H1 (cell line): ENCODE results near the gene ARHGAP18. TPM values are rescaled to one million over a fixed set of nuclear protein-coding genes. Genes with fewer than 3 reads are reported as not detected.

Experiments used
- CTCF ChIA-PET: fragments of 300-600 bp; sonication (Branson Sonifier 250); formaldehyde crosslinking; loops from one replicate; lab custom pipeline; 2021; ENCODE audit not compliant: partially characterized antibody; lab: Charles Lee
- POLR2A ChIA-PET: fragments of 300-600 bp; sonication (Branson Sonifier 250); formaldehyde crosslinking; loops from one replicate; lab custom pipeline; 2021; ENCODE audit warnings: inconsistent platforms; ENCODE audit not compliant: partially characterized antibody; lab: Charles Lee
- DNase-seq, 2 experiments: peaks; one replicate each; pipeline versions ENCODE4 v3.0.0 to v3.0.0-alpha.2; 2010 to 2022; ENCODE audit warnings: low spot score in 2 of 2, low read depth in 1 of 2, mixed read lengths in 1 of 2
- FAIRE-seq: peaks from 2 replicates; lab custom pipeline; 2011; peaks lifted over from hg19 to GRCh38; lab: Jason Lieb, UNC
- H2AFZ ChIP-seq: 2 replicates; pipeline ENCODE4 v1.8.1; 2012; ENCODE audit warnings: low read length, inconsistent platforms
- H2AK5ac ChIP-seq: 2 replicates; pipeline ENCODE4 v1.6.1; 2013; ENCODE audit warnings: low read depth, low read length
- H2BK120ac ChIP-seq: replicated peaks from 2 replicates; pipeline ENCODE3; 2013; ENCODE audit warnings: low read depth, low read length, inconsistent platforms
- H2BK12ac ChIP-seq: 2 replicates; pipeline ENCODE4 v1.6.1; 2013; ENCODE audit warnings: low read depth, low read length
- H2BK15ac ChIP-seq: 2 replicates; pipeline ENCODE4 v1.6.1; 2013; ENCODE audit warnings: low read length
- H2BK20ac ChIP-seq: 2 replicates; pipeline ENCODE4 v1.6.1; 2013; ENCODE audit warnings: low read length
- H2BK5ac ChIP-seq: 2 replicates; pipeline ENCODE4 v1.6.1; 2013; ENCODE audit warnings: low read depth, low read length
- H3K14ac ChIP-seq: 2 replicates; pipeline ENCODE4 v1.6.1; 2013; ENCODE audit warnings: inconsistent platforms; ENCODE audit not compliant: insufficient read length
- H3K18ac ChIP-seq: 2 replicates; pipeline ENCODE4 v1.6.1; 2013; ENCODE audit warnings: low read length; ENCODE audit errors: extremely low read depth
- H3K23ac ChIP-seq: 2 replicates; pipeline ENCODE4 v1.6.1; 2013; ENCODE audit warnings: inconsistent platforms; ENCODE audit not compliant: insufficient read length
- H3K23me2 ChIP-seq: 2 replicates; pipeline ENCODE4 v1.6.1; 2013; ENCODE audit warnings: low read depth, low read length
- H3K27ac ChIP-seq: 2 replicates; pipeline ENCODE4 v1.6.1; 2011; ENCODE audit warnings: low read depth, low read length, inconsistent platforms
- H3K27me3 ChIP-seq, 4 experiments: replicated peaks in 1 of 4; 1 replicate in 1 of 4; 2 replicates in 3 of 4; pipeline versions ENCODE4 v1.6.1 to v1.8.1; 2011 to 2013; ENCODE audit warnings: low read length in 3 of 4, mild to moderate bottlenecking in 3 of 4, inconsistent platforms in 2 of 4, mixed read lengths in 2 of 4, moderate library complexity in 1 of 4; ENCODE audit not compliant: control insufficient read depth in 3 of 4, insufficient read depth in 3 of 4; ENCODE audit errors: extremely low read depth in 1 of 4
- H3K36me3 ChIP-seq, 4 experiments: 2 replicates each; pipeline versions ENCODE4 v1.6.1 to v1.8.1; 2011 to 2013; ENCODE audit warnings: mild to moderate bottlenecking in 4 of 4, low read length in 3 of 4, moderate library complexity in 2 of 4, control low read depth in 1 of 4, inconsistent platforms in 1 of 4; ENCODE audit not compliant: insufficient read depth in 4 of 4, control insufficient read depth in 2 of 4
- H3K4ac ChIP-seq: replicated peaks from 2 replicates; pipeline ENCODE3; 2013; ENCODE audit warnings: low read length, low read depth, mixed read lengths, inconsistent platforms; ENCODE audit not compliant: insufficient read length
- H3K4me1 ChIP-seq, 4 experiments: replicated peaks in 1 of 4; 1 replicate in 1 of 4; 2 replicates in 3 of 4; pipeline versions ENCODE4 v1.6.1 to v1.8.1; 2011 to 2013; ENCODE audit warnings: low read length in 3 of 4, inconsistent platforms in 2 of 4, mixed read lengths in 1 of 4; ENCODE audit not compliant: insufficient read depth in 4 of 4, control insufficient read depth in 3 of 4
- H3K4me2 ChIP-seq, 2 experiments: 2 replicates each; pipeline versions ENCODE4 v1.6.1 to v1.8.1; 2011 to 2013; ENCODE audit warnings: low read depth in 2 of 2, low read length in 2 of 2, control low read depth in 1 of 2, inconsistent platforms in 1 of 2, mild to moderate bottlenecking in 1 of 2; ENCODE audit not compliant: insufficient read depth in 1 of 2
- H3K4me3 ChIP-seq, 4 experiments: fragments of 200-600, 300-600 bp in 1 of 4; sonication (generic), shearing (Covaris generic), sonication (Bioruptor Twin) in 1 of 4; 2 replicates each; pipeline versions ENCODE4 v1.5.1 to v1.8.1; 2011 to 2016; ENCODE audit warnings: low read length in 4 of 4, low read depth in 3 of 4, control low read depth in 2 of 4, inconsistent platforms in 2 of 4, mild to moderate bottlenecking in 2 of 4, mixed read lengths in 1 of 4, moderate library complexity in 1 of 4; ENCODE audit not compliant: insufficient read depth in 2 of 4; ENCODE audit errors: extremely low read depth in 1 of 4
- H3K56ac ChIP-seq: replicated peaks from 2 replicates; pipeline ENCODE3; 2013; ENCODE audit warnings: low read depth, mild to moderate bottlenecking, mixed read lengths, low read length, inconsistent platforms; ENCODE audit not compliant: insufficient read length
- H3K79me1 ChIP-seq: 2 replicates; pipeline ENCODE4 v1.6.1; 2013; ENCODE audit warnings: low read depth, low read length, control low read depth
- H3K79me2 ChIP-seq, 2 experiments: 2 replicates each; pipeline versions ENCODE4 v1.6.1 to v1.8.1; 2012 to 2013; ENCODE audit warnings: low read length in 2 of 2, mild to moderate bottlenecking in 2 of 2, inconsistent platforms in 1 of 2; ENCODE audit not compliant: insufficient read depth in 2 of 2, control insufficient read depth in 1 of 2
- H3K9ac ChIP-seq, 4 experiments: replicated peaks in 1 of 4; 1 replicate in 1 of 4; 2 replicates in 3 of 4; pipeline versions ENCODE4 v1.6.1 to v1.8.1; 2011 to 2013; ENCODE audit warnings: low read depth in 3 of 4, low read length in 3 of 4, control low read depth in 2 of 4, mild to moderate bottlenecking in 2 of 4, moderate library complexity in 2 of 4, inconsistent platforms in 1 of 4; ENCODE audit errors: extremely low read depth in 1 of 4
- H3K9me3 ChIP-seq, 2 experiments: 2 replicates each; pipeline versions ENCODE4 v1.6.1 to v1.8.1; 2012 to 2013; ENCODE audit warnings: mild to moderate bottlenecking in 2 of 2, moderate library complexity in 2 of 2, control low read depth in 1 of 2, inconsistent platforms in 1 of 2, low read depth in 1 of 2, low read length in 1 of 2, mixed read lengths in 1 of 2; ENCODE audit not compliant: insufficient read depth in 2 of 2
- H4K20me1 ChIP-seq, 2 experiments: replicated peaks in 1 of 2; 2 replicates each; pipeline versions ENCODE3 to v1.8.1; 2011 to 2013; ENCODE audit warnings: inconsistent platforms in 2 of 2, low read length in 2 of 2, mild to moderate bottlenecking in 1 of 2; ENCODE audit not compliant: insufficient read depth in 2 of 2, control insufficient read depth in 1 of 2
- H4K5ac ChIP-seq: 2 replicates; pipeline ENCODE4 v1.6.1; 2013; ENCODE audit warnings: low read length, low read depth, mixed read lengths, inconsistent platforms; ENCODE audit not compliant: insufficient read length
- H4K8ac ChIP-seq: 2 replicates; pipeline ENCODE4 v1.8.0; 2013; ENCODE audit warnings: mild to moderate bottlenecking, moderate library complexity, low read length, inconsistent platforms; ENCODE audit not compliant: insufficient read depth; ENCODE audit errors: extremely low read depth
- H4K91ac ChIP-seq: replicated peaks from 2 replicates; pipeline ENCODE3; 2013; ENCODE audit warnings: low read length, mixed read lengths, inconsistent platforms; ENCODE audit not compliant: insufficient read length
- HDAC6 ChIP-seq: IDR thresholded peaks from one replicate; pipeline ENCODE4 v1.7.1; 2012; ENCODE audit warnings: low read depth, mild to moderate bottlenecking, inconsistent platforms, low read length, moderate library complexity
- SP4 ChIP-seq: IDR thresholded peaks from 2 replicates; pipeline ENCODE4 v1.6.1; 2012; ENCODE audit warnings: low read length, inconsistent platforms
- SUZ12 ChIP-seq: fragments of 200-600 bp; sonication (generic); IDR thresholded peaks from 2 replicates; pipeline ENCODE4 v1.6.1; 2012; ENCODE audit warnings: mild to moderate bottlenecking, inconsistent platforms, low read length, moderate library complexity, mixed read lengths
- TEAD4 ChIP-seq: IDR thresholded peaks from 2 replicates; pipeline ENCODE4 v1.6.1; 2012; ENCODE audit warnings: low read depth, low read length, inconsistent platforms, mixed read lengths
- polyA plus RNA-seq, 7 experiments: library from polyadenylated mRNA; depleted of rRNA in 3 of 7; stranded (reverse) in 5 of 7; unstranded in 2 of 7; fragments of >200 nt in 5 of 7; fragments of 200-250 nt in 2 of 7; gene quantifications; 1 replicate in 5 of 7; 2 replicates in 1 of 7; 4 replicates in 1 of 7; pipeline versions ENCODE4 v1.2.1 to v1.2.3, GENCODE V29; 2011 to 2013; ENCODE audit warnings: missing spikeins in 2 of 7, mixed read lengths in 2 of 7
- total RNA-seq: library from RNA; stranded (reverse); fragmentation: NEBNext Ultra II Directional; extraction: Animal tissue kit (Norgen Biotek cat#: 25700); gene quantifications from 2 replicates; pipeline ENCODE4 v1.2.1, GENCODE V29; 2021

Gene ARHGAP18
- total and polyA plus RNA-seq, 2 of the 8 experiments (the other 6 are each of a cell fraction or from before 2014, with no cell fraction given), result 0.83 to 4.5 TPM

DNA sequence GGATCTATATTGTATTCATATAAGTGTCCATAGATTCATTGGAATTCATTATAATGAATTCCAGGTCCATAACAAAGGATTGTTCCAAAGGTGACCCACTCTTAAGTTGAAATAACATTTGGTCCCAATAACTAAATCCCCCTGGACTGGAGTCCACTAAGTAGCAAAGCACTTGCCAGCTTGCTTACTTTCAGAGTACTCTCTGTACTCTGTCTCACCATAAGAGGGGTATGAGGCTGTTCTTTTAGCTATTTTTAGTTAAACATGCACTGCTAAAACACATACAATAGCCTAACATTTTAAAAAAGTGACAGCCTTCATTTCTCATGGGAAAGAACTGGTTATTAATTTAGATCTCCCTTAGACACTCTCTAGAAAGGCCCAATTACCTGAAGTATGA lies 16.7 kb upstream of the ARHGAP18 start:
- H2BK15ac ChIP-seq, result no peak overlapping the region
- no peak overlapping the region for H2AK5ac ChIP-seq
- no peaks in the 10 kb centered on the region for H3K23me2 ChIP-seq
- ChIA-PET POLR2A (no interaction called here), CTCF (interaction anchor here (0.6 to 7.4 kb wide), 5 partner anchors 10 to 128 kb away, joined by 3 to 89 read pairs (median 3); partner anchors contain the start of gene ARHGAP18)
- no peak overlapping the region for H2BK20ac ChIP-seq
- H4K91ac ChIP-seq, result no peak overlapping the region
- H3K56ac ChIP-seq, result no peak overlapping the region
- no peak overlapping the region for H4K5ac ChIP-seq
- no peak overlapping the region for H3K23ac ChIP-seq
- H3K27ac ChIP-seq, result no peak overlapping the region
- no peak overlapping the region for H2BK120ac ChIP-seq
- H2AFZ ChIP-seq, result no peak overlapping the region
- H4K20me1 ChIP-seq, result no peaks in the 10 kb centered on the region
- H4K8ac ChIP-seq, result no peak overlapping the region
- H3K4me2 ChIP-seq, result no peak overlapping the region
- no peak overlapping the region for H2BK5ac ChIP-seq
- peaks cover 0 to 6% (median 2%) of the 10 kb centered on the region in 4 experiments; a peak in 3 of 7 replicates for H3K4me1 ChIP-seq
- no peak overlapping the region for H2BK12ac ChIP-seq
- FAIRE-seq, result no peak
- no peak overlapping the region for H3K18ac ChIP-seq
- no peak overlapping the region for H3K14ac ChIP-seq
- no peak overlapping the region for H3K4ac ChIP-seq
- H3K79me2 ChIP-seq, result no peaks in the 10 kb centered on the region
- no peaks in the 10 kb centered on the region for H3K79me1 ChIP-seq
- H3K27me3 ChIP-seq, result no peaks in the 10 kb centered on the region
- no peak for TF ChIP-seq SP4
- no peak for TF ChIP-seq SUZ12
- TF ChIP-seq HDAC6, result no peak
- no peak for TF ChIP-seq TEAD4
- no peaks in the 10 kb centered on the region for H3K36me3 ChIP-seq
- no peak overlapping the region for H3K4me3 ChIP-seq
- DNase-seq, result no peak
- H3K9ac ChIP-seq, result no peak overlapping the region
- no peaks in the 10 kb centered on the region for H3K9me3 ChIP-seq
